A673 (cell line): ENCODE data around the gene TARS2.

Source experiments
- EZH2 ChIP-seq: fragments of 200-600 bp; sonication (generic); IDR thresholded peaks from 2 replicates; pipeline ENCODE4 v1.6.1; 2017; ENCODE audit warnings: borderline replicate concordance, low read depth, mild to moderate bottlenecking, mixed read lengths, antibody characterized with exemption, low read length; ENCODE audit not compliant: poor library complexity, severe bottlenecking
- TF ChIP-seq, protein P1 (sequence below): fragments of 300-800, 200-600 bp; sonication (generic); conservative IDR thresholded peaks from 2 replicates; pipeline ENCODE4 v1.5.1; 2017; ENCODE audit warnings: low read depth, mild to moderate bottlenecking, antibody characterized with exemption, low read length, moderate library complexity, mixed read lengths

DNA sequence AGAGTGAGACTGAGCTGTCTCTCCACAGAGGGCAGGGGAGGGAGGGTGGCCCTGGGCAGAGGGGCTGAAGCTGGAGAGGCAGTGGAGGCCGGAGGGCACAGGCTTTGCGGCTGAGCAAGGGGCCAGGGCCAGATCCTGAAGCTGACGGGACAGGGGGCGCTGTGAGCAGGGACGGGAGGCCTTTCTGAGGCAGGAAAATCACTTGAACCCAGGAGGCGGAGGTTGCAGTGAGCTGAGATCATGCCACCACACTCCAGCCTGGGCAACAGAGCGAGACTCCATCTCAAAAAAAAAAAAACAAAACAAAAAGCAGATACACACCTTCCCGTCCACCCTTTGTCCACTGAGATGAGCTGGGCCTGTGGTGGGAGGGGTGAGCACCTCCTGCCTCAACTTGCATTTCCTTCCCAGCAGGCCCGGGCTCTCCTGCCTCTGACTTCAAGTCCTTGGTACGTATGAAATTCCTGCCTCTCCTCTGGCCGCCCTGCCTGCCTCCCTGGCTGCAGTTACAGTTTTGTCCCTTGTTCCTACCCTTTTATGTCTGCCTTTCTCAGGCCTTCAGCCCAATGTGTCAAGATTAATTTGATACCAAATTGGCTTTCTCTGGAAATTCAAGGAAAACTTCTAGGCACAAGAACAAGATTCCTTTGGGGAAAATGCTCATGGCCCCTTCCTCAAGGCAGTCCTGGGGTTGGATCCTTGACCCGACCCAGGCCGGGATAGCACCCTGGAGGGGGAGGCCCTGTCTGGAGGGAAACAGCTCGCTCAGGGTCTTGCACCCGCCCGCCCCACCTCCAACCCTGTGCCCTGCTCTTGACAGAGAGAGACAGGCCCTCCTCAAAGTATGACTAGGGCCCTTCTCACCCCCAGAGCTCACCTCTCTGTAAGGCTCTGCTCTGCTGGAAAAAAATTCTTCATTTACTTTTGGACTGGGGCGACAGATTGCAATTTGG lies 50.8 kb downstream of the TARS2 start:
- TF ChIP-seq, protein P1, sequence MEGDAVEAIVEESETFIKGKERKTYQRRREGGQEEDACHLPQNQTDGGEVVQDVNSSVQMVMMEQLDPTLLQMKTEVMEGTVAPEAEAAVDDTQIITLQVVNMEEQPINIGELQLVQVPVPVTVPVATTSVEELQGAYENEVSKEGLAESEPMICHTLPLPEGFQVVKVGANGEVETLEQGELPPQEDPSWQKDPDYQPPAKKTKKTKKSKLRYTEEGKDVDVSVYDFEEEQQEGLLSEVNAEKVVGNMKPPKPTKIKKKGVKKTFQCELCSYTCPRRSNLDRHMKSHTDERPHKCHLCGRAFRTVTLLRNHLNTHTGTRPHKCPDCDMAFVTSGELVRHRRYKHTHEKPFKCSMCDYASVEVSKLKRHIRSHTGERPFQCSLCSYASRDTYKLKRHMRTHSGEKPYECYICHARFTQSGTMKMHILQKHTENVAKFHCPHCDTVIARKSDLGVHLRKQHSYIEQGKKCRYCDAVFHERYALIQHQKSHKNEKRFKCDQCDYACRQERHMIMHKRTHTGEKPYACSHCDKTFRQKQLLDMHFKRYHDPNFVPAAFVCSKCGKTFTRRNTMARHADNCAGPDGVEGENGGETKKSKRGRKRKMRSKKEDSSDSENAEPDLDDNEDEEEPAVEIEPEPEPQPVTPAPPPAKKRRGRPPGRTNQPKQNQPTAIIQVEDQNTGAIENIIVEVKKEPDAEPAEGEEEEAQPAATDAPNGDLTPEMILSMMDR = no peak
- TF ChIP-seq EZH2 = no peak
